A549 (cell line): ENCODE data around the gene TRIM47. TPM values are rescaled to one million over a fixed set of nuclear protein-coding genes. Genes with fewer than 3 reads are reported as not detected.
A peak's percentile ranks its signal among the peaks of the same experiment; 100 is the strongest.

Experiments
- ATAC-seq, 2 experiments: fragments of 200-7000 bp in 1 of 2; fragments of >200 bp in 1 of 2; cut with Nextera tagmentation in 1 of 2; cut with Tn5 transposase in 1 of 2; 3 replicates each; pipeline versions ENCODE4 v1.8.0 to v1.9.1; 2018 to 2020; ENCODE audit warnings: mild to moderate bottlenecking in 1 of 2, moderate library complexity in 1 of 2
- CTCF ChIA-PET: fragments of 300-600 bp; sonication (Branson Sonifier 250); formaldehyde crosslinking; extraction: SDS; loops from one replicate; lab custom pipeline; 2021; ENCODE audit warnings: antibody characterized with exemption, inconsistent platforms; lab: Yijun Ruan, JAX
- POLR2A ChIA-PET: fragments of 350-600 bp; formaldehyde crosslinking; extraction: SDS; loops from one replicate; lab custom pipeline; 2021; ENCODE audit warnings: antibody characterized with exemption, inconsistent platforms; lab: Yijun Ruan, JAX
- DNase-seq, 2 experiments: peaks; one replicate each; pipeline versions ENCODE4 v3.0.0 to v3.0.0-alpha.2; 2011 to 2016; ENCODE audit warnings: low read depth in 1 of 2, low spot score in 1 of 2
- FAIRE-seq: peaks from 2 replicates; lab custom pipeline; 2011; peaks lifted over from hg19 to GRCh38; lab: Jason Lieb, UNC
- H3K27ac ChIP-seq, 2 experiments: fragments of >200 bp; sonication (Bioruptor Twin); formaldehyde crosslinking; 3 replicates each; pipeline ENCODE4 v1.5.1; 2016 to 2017
- H3K4me1 ChIP-seq: fragments of >200 bp; sonication (Bioruptor Twin); formaldehyde crosslinking; 3 replicates; pipeline ENCODE4 v1.6.1; 2016
- H3K4me2 ChIP-seq: fragments of >200 bp; sonication (Bioruptor Twin); formaldehyde crosslinking; 3 replicates; pipeline ENCODE4 v1.6.1; 2016
- H3K4me3 ChIP-seq: fragments of >200 bp; sonication (Bioruptor Twin); formaldehyde crosslinking; 3 replicates; pipeline ENCODE4 v1.5.1; 2016
- H3K9me3 ChIP-seq: fragments of >200 bp; sonication (Bioruptor Twin); formaldehyde crosslinking; 3 replicates; pipeline ENCODE4 v1.6.1; 2016
- BHLHE40 ChIP-seq: IDR thresholded peaks from 2 replicates; pipeline ENCODE4 v1.6.1; 2012; ENCODE audit warnings: low read depth, low read length, inconsistent platforms
- CBX8 ChIP-seq: fragments of 200-600 bp; sonication (generic); IDR thresholded peaks from 2 replicates; pipeline ENCODE4 v1.6.1; 2016
- CTCF ChIP-seq: fragments of >200 bp; sonication (Bioruptor Twin); formaldehyde crosslinking; IDR thresholded peaks from 3 replicates; pipeline ENCODE4 v1.5.1; 2016
- E2F6 ChIP-seq: IDR thresholded peaks from 2 replicates; pipeline ENCODE4 v1.6.1; 2012; ENCODE audit warnings: low read depth, borderline replicate concordance
- ELK1 ChIP-seq: fragments of 150-350 bp; IDR thresholded peaks from 2 replicates; pipeline ENCODE4 v1.6.1; 2014; ENCODE audit warnings: low read depth, mild to moderate bottlenecking, low read length
- ESRRA ChIP-seq: fragments of 150-350 bp; IDR thresholded peaks from 2 replicates; pipeline ENCODE4 v1.6.1; 2014; ENCODE audit warnings: mild to moderate bottlenecking, low read length, borderline replicate concordance
- FOSL2 ChIP-seq, 2 experiments: fragments of 450-650 bp in 1 of 2; fragments of >200 bp in 1 of 2; sonication (Bioruptor Twin) in 1 of 2; formaldehyde crosslinking; IDR thresholded peaks; 2 replicates each; pipeline versions ENCODE4 v1.5.0 to v1.6.1; 2016 to 2020; ENCODE audit warnings: mild to moderate bottlenecking in 1 of 2, moderate library complexity in 1 of 2
- HEYL ChIP-seq: fragments of 250-450 bp; sonication (Bioruptor Pico); IDR thresholded peaks from 2 replicates; pipeline ENCODE4 v1.8.0; 2021; ENCODE audit warnings: mild to moderate bottlenecking, moderate library complexity
- HMGXB4 ChIP-seq: fragments of 250-450 bp; sonication (Bioruptor Pico); IDR thresholded peaks from 2 replicates; pipeline ENCODE4 v1.5.0; 2021; ENCODE audit warnings: mild to moderate bottlenecking, moderate library complexity, borderline replicate concordance
- HOXB13 ChIP-seq: fragments of 250-450 bp; sonication (Bioruptor Pico); IDR thresholded peaks from 2 replicates; pipeline ENCODE4 v1.5.0; 2020; ENCODE audit warnings: low read depth, mild to moderate bottlenecking, moderate library complexity
- MAFK ChIP-seq: fragments of 450-650 bp; IDR thresholded peaks from 2 replicates; pipeline ENCODE4 v1.6.1; 2014; ENCODE audit not compliant: partially characterized antibody
- MAX ChIP-seq: IDR thresholded peaks from 2 replicates; pipeline ENCODE4 v1.6.1; 2012
- MYC ChIP-seq: IDR thresholded peaks from 2 replicates; pipeline ENCODE4 v1.6.1; 2012; ENCODE audit warnings: mild to moderate bottlenecking, inconsistent platforms, low read length, improper control_type of control experiment, borderline replicate concordance
- NPAS2 ChIP-seq: fragments of 250-450 bp; sonication (Bioruptor Pico); IDR thresholded peaks from 2 replicates; pipeline ENCODE4 v1.8.0; 2022; ENCODE audit warnings: mild to moderate bottlenecking, moderate library complexity, borderline replicate concordance
- POLR2A ChIP-seq: IDR thresholded peaks from 2 replicates; pipeline ENCODE4 v1.6.1; 2012; ENCODE audit warnings: mild to moderate bottlenecking, low read length
- RNF2 ChIP-seq: fragments of 200-600 bp; sonication (generic); IDR thresholded peaks from 2 replicates; pipeline ENCODE4 v1.6.1; 2016; ENCODE audit warnings: low read depth, mild to moderate bottlenecking, antibody characterized with exemption, moderate library complexity, borderline replicate concordance
- ZC3H11A ChIP-seq: fragments of 450-650 bp; IDR thresholded peaks from 2 replicates; pipeline ENCODE4 v1.6.1; 2014; ENCODE audit warnings: antibody characterized with exemption, mild to moderate bottlenecking
- ZFP36 ChIP-seq: fragments of 450-650 bp; IDR thresholded peaks from 2 replicates; pipeline ENCODE4 v1.6.1; 2014; ENCODE audit warnings: borderline replicate concordance; ENCODE audit not compliant: partially characterized antibody
- ZNF302 ChIP-seq: fragments of 250-450 bp; sonication (Bioruptor Pico); IDR thresholded peaks from 2 replicates; pipeline ENCODE4 v1.9.0; 2021; ENCODE audit warnings: inconsistent platforms, mild to moderate bottlenecking, moderate library complexity
- ZSCAN20 ChIP-seq: fragments of 250-450 bp; sonication (Bioruptor Pico); IDR thresholded peaks from 2 replicates; pipeline ENCODE4 v1.8.0; 2022; ENCODE audit warnings: mild to moderate bottlenecking, moderate library complexity
- WGBS: methylation state at CpG from one replicate; pipeline ENCODE4 v1.1.6; 2017; ENCODE audit errors: missing lambda C conversion rate; 5-methylcytosine and 5-hydroxymethylcytosine counted together
- polyA plus RNA-seq, 4 experiments: library from polyadenylated mRNA; depleted of rRNA in 3 of 4; stranded (reverse); fragments of >200 nt; fragmentation: RNase III in 1 of 4; extraction: RNeasy Plus Mini Kit Qiagen cat#74134 plus additional on column Dnase treatment in 1 of 4; gene quantifications; 2 replicates in 3 of 4; 3 replicates in 1 of 4; pipeline ENCODE4 v1.2.3, GENCODE V29; 2011 to 2017

Gene TRIM47
- polyA plus RNA-seq, 2 of the 4 experiments (the other 2 are of a cell fraction) = 19.6 to 46.6 TPM

- no peaks in the 10 kb centered on the region for H3K9me3 ChIP-seq
- DNase-seq (peak in 1 of 2 experiments; percentile 86), FAIRE-seq (no peak)
- H3K27ac ChIP-seq = peak overlapping the region; percentile 92 to 94
- WGBS = 0% methylated on average over 44 of the region's 56 CpGs
- CTCF ChIA-PET = interaction anchor here (0.6 to 22.8 kb wide), 42 partner anchors 10 to 502 kb away, joined by 3 to 513 read pairs (median 4); partner anchors contain the start of genes GALK1, MRPL38, TRIM65 and UNK
- peak overlapping the region; percentile 85 for H3K4me3 ChIP-seq
- no peak for TF ChIP-seq BHLHE40
- TF ChIP-seq ZNF302 (CRISPR knock-in tag) = no peak
- peak; percentile 11 for TF ChIP-seq E2F6
- TF ChIP-seq CBX8 = no peak
- no peak for TF ChIP-seq NPAS2 (CRISPR knock-in tag)
- no peak for TF ChIP-seq HEYL (CRISPR knock-in tag)
- TF ChIP-seq MYC = peak; percentile 83
- TF ChIP-seq CTCF = peak; percentile 37
- peak; percentile 18; the same call in 1 of the 2 replicates for TF ChIP-seq POLR2A
- no peak for TF ChIP-seq HOXB13 (CRISPR knock-in tag)
- no peak for TF ChIP-seq FOSL2 (IDR thresholded peaks at IDR 0.05)
- TF ChIP-seq FOSL2 (CRISPR knock-in tag; IDR thresholded peaks at IDR 0.05) = no peak; the same call in 1 of the 2 replicates
- no peak for TF ChIP-seq ELK1
- no peak for TF ChIP-seq RNF2
- no peak for TF ChIP-seq MAFK
- TF ChIP-seq HMGXB4 = peak; percentile 22; the same call in 1 of the 2 replicates
- no peak for TF ChIP-seq ZC3H11A
- TF ChIP-seq ZSCAN20 (CRISPR knock-in tag) = no peak
- no peak for TF ChIP-seq ESRRA
- TF ChIP-seq ZFP36 = no peak
- TF ChIP-seq MAX = peak; percentile 54; the same call in 1 of the 2 replicates
- TF ChIP-seq, all 56 proteins: peak for 6
- POLR2A ChIA-PET = interaction anchor here (1.0 to 4.9 kb wide), 9 partner anchors 11 to 113 kb away, joined by 3 to 52 read pairs (median 9); partner anchors contain the start of genes GALK1, MRPL38, TRIM65 and UNK
- Histone ChIP-seq H3K4me2 (peak overlapping the region; percentile 93), H3K4me1 (peaks cover 36% of the 10 kb centered on the region)
- ATAC-seq = peak; percentile 60 to 72
Observed at GRCh38 chr17:75877752-75878173, 618 bp downstream of the TRIM47 start.
